Fibroblast of skin of right quadriceps (primary cell): ENCODE results near the gene CHD6.
A peak's percentile ranks its signal among the peaks of the same experiment; 100 is the strongest.

Source experiments
- DNase-seq: peaks from one replicate; pipeline ENCODE4 v3.0.0-alpha.2; 2013

The CHD6 gene

DNA sequence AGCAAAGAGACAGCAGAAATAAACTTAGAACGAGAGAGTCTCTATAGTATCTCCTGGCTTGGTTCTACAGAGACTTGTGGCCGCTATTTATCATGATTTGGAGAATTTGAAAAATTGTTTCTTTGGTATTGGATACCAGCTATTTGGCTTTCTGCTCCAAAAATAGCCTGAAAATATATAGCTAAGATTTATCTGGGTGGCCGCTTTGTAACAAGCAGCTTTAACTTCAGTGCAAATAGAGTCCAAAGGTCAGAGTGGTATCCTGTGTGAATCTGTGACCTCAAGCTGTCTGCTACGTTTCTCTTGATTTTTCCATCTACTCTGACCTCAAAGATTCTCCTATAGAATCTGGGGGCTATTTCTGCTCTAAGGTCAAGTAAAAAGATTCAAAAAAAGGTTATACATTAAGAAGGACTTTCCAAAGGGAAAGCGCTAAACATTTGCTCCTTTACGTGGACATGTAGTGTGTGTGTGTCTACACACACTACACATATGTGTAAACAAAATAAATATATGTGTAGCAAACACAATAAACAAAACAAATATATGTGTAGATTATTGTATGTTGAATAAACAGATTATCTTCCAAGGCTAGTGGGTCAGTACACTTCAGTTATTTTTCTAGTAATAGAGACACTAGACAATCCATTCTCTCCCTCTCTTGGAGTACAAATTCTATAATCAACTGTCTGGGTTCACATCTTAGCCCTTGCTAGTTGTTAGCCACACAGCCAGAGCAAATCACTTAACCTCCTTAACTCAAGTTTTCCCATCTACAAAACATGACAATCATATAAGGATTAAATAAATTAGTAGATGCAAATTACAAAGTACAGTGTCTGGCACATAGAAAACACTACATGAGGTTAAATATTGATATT is 40.8 kb downstream of the CHD6 start:
- DNase-seq, result no peak

DNA sequence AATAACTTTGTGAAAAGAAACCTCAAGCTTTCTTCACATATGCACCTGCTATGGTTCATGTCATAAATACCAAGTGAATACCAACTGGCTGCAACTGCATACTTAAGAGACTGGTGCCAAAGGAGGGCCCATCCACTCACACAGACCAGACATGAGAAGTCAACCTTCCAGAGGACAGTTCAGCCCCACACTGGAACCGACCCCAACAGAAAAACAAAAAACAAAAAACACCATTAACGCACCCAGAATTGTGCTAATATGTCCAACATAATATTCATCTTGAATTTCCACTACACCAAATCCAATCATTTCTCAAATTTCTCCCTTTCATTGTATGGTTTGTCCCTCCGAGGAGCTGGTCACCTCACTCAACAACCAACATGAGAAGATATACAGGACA is 42.8 kb downstream of the CHD6 start:
- DNase-seq, result no peak

DNA sequence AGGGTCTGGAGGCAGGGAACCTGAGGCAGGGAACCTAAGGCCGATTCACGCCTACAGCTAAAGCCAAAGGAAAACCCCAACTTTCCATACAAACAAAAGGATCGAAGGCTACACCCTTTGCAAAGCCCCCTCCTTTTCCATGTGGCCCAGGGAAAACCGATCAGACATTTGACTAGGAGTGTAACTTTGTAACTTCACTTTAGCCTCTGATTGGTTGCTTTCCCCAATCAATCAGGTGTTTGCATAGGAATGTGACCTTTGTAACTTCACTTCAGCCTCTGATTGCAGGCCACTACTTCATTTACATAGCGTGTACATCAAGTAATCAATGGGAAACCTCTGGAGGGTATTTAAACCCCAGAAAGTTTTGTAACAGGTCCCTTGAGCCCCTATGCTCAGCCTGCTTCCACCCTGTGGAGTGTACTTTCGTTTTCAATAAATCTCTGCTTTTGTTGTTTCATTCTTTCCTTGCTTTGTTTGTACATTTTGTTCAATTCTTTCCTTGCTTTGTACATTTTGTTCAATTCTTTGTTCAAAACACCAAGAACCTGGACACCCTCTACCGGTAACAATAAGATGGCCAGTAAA is 43.3 kb downstream of the CHD6 start:
- no peak for DNase-seq

DNA sequence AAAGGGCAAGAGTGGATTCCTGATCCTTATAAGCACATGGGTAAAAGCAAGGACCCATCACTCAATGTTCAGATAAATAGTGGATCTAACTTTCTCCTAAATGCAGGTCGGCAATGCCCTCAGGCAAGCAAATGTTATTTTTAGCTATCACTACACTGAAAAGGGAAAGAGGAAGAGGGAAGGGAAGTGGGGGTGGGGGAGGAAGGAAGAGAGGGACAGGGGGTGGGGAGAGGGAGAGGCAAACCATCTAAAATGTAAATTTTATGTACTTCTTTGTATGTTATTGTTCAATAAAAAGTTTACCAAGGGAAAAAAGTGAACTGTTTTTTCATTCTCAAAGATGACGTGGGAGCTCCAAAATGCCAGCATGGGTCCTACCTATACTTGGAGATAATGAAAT is 44.2 kb downstream of the CHD6 start:
- DNase-seq, result no peak

DNA sequence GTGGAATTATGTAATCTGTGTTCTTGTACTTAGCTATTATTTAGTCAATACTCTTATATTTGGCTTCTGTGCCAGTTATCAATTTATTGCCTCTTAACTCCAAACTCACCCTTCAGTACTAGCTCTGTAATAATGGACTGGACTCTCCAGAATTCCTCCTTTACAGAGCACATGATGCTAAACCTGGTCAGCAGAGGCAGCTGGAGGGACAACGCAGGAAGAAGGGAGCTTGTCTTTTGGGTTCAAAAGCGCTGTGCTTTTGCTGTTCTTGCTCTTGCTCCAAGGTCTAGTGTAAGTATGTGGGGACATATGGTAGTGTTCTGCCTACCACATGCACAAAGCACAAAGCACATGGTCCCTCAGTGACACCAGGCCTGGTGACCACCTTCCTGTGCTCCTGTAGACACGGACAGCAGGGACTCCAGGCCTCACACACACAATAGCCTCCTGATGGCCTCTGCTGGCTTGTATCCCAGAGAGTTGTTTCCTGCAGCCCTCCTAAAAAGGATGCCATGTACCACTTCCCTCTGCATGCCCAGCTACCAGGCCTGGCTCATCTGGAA is 46.1 kb downstream of the CHD6 start:
- DNase-seq, result no peak

DNA sequence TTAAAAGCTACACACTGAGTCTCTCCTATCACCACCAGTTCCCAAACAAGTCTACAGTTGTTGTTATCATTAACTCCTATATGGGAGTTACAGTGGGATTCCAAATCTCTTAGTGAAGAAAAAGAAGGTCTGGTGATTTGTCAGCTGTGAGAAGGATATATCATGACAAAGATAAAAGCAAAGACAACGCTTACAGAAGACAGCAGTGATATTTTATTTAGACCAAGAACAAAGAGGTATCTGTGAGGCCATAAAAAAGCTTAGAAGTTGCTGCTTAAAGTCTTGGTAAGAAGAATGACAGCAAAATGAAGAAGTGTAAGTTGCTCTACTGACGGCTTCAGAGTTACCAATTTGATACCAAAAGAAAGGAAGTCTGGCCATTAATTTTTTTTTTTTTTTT is 47.2 kb downstream of the CHD6 start:
- no peak for DNase-seq

DNA sequence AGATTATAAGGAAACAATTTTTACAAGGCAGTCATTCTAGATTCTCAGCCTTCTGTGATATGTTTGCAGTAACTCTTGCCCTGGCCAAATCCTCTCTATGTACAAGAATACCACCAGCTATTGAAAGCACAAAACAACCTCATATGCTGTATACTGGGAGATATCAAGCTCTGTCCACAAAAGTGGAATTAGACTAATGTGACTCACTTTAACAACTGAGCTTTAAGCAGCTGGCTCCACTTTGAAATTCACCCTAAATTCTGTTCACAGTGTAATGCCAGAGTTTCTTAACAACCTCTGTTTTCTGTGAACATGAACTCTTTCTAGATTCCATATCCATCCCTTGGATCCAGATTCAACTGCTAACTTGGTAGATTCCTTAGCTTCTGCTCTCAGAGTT is 47.6 kb downstream of the CHD6 start:
- DNase-seq, result no peak

DNA sequence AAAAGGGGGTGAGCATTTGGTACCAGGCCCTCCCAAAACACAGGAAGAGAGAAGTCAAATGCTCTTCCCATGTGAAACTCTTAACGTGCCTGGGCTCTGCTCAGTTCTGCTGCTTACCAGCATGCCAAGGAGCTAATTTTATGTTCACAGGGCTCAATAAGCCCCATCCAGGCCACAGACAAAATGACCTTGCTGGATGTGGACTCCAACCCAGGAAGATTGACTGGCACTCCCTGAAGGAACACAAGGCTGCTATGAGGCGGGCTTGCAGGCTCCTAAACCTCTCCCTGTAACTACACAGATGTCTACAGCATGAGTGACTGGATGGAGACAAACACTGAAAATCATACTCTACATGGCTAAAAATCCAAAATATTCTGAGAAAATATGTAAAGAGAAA is 50.6 kb downstream of the CHD6 start:
- no peak for DNase-seq

DNA sequence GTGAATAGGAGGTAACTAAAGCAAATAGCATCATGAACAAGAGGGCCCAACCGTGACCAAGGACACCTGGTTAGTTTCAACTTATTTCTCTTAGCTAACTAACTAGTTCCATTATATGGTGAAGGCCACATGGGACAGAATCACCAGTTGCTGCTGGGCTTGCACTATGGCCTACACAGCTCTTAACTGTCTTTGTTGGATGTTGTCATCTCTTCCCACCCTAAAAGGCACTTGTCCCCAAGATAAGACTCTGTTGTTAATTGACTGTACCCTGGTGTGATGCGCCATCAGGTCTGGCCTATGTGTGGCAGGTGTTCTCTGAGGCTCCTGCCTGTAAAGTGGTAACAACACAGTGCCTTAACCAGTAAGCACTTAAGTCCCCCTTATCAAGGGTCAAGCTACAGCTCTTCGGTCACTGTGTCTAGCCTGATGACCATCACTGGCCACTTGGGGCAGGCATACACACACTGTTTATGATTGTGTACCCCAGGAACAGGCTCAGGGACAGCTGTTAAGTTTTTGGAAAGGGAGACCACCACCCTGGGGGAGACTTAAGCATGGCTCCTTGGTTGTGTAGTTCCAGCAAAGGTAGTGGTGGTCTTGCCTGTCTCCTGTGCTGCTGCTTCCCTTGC is 51.2 kb downstream of the CHD6 start:
- no peak for DNase-seq

DNA sequence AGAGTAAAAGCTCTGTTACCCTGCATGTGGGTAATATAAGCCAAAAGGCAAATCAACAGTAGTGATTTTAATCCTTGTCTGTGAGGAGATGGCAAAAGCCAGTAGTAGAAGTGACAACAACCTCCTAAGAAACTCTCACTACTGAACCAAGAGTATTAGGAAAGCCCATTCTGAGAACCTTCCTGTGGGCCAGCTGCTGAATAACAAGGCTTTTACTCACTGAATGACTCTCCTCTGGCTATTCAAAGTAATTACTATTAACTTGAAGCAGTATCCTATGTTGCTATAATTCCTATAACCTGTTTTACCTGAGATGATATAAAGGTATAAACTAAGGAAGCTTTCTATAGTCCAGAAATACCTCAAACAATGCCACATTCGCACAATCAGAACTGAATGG is 55.1 kb downstream of the CHD6 start:
- no peak for DNase-seq

DNA sequence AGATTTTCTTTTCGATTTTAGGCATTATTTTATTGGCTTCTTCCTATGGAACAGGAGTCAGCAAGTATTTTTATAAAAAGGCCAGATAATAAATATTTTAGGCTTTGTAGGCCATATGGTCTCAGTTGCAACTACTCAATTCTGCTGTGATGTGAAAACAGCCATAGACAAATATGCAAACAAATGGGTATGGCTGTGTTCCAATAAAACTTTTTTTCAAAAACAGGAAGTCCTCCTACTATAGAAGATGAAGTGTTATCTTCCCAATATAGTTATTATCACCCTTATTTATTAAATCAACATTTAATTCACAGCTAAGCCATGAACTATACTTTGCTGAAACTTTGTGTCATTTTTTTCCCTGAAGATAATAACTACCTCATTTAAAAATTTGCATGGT is 57.2 kb downstream of the CHD6 start:
- no peak for DNase-seq

DNA sequence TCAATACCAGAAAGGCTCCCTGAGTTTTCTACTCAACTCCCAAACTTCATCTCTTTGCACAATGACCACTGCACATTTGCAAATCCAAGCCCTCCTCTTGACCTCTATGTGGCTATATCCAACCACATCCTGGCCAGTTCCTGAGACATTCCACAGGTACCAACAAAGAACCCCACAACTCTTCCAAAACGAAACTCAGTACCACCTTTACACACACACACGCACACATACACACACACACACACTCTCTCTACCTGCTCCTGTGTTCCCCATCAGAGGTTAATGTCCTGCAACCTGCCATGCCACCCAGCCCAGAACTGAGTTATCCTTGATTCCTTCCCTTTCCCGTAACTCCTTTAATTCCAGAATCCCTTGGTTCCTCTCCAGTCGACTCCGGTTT is 58.5 kb downstream of the CHD6 start:
- no peak for DNase-seq

DNA sequence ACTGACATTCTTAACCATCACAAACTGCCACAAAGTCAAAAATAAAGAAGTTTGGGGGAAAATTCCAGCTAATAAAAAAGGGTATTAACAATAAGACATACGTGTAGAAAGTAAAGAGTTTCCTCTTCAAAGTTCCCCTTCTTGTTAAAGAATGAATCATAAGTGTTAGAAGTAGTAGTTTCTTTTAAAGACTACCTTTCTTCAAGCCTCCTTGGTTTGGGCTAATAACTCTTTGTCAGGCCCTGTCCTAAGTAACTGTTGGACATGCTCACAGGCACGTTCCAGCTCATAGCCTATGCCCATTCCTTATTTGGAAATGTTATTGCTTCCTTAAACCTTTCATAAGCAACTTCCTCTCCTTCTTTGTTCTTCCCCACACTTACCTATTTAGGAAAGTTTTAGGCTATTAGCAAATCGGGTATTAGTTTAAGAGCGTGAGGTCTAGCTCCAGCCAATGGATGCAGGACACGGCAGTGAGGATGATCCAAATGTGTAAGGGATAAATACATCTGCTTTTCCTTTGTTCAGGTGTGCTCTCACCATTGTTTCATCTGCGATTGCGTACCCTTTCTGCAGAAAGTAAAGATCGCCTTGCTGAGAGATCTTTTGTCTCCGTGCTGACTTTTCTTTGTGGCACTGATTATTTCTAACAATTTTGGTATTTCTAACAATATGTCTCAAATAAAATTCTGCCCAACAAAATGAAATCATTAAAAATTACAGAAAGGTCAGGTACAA is 64.9 kb downstream of the CHD6 start:
- DNase-seq, result no peak

DNA sequence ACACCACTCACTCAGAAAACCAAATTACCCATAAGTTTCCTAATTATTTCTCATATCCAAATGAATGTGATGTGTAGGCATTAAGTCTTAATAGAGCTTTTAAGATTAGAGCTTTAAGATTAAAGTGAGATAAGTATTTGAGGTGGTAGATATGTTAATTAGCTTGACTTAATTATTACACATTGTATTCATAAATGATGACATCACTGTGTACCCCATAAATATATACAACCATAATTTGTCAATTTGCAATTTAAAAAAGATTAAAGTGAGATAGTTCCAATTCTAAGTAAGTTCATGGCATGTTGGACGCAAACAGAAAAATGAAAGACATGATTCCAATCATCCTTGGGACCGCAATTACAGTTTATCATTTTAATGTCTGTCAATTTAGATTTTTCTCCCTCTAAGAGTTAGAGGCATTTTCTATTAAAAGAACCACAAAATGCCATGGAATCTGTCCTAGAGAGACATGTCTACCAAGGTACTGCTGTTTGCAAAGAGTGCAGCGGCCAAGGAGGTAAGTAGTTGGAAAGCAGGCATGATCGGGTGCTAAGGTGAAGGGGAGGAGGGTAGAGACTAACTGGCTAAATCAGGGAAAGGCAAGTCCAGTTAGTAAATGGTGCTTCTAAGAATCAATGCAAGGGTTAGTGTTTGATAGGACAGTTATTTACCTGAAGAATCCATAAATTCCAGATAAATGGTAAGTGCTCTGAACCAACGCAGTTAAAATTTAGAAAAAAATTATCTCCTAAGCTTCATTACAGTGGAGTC is 65.7 kb downstream of the CHD6 start:
- no peak for DNase-seq

DNA sequence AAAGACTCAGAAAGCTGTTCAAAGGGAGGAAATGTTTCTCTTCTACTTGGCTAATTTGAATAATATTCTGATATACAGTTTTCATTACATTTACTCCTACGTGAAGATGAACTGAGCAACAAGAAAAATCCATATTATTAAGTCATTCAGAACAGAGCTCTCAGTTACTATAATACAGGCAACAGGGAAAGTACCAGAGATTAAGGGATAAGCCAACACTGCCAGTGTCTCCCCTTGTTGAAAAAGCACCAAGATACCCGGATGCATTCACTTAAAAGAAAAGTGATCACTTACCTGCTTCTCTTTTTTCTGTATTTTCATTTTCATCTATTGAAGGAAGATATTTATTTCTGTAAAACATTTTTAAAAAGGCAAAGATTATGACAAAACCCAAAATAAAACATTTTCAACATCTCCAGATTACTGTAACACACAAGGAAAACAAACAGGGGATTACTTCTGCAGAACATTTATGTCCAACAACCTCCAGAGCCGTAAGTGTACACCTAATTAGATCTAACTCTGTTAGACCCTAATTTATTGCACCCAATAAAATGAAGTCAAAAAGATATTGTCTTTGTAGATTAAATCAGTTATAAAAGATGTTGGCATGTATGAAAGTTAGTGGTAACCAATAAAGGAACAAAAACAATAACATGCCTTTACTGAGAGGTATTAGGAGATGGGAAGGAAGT is 67.0 kb downstream of the CHD6 start:
- DNase-seq, result no peak

DNA sequence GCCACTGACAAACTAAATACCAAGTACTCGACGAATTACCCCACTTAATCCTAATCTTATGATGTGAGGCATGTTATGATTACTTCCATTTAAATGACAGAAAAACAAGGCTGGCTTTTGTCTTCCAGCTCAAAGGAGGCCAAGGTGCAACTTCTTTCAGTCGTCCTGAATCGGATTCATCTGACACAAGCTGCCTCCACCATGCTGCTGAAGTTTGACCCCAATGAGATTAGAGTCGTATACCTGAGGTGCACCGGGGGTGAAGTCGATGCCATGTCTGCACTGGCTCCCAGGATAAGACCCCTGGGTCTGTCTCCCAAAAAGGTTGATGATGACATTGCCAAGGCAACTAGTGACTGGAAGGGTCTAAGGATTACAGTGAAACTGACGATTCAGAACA is 71.0 kb downstream of the CHD6 start:
- DNase-seq, result no peak

DNA sequence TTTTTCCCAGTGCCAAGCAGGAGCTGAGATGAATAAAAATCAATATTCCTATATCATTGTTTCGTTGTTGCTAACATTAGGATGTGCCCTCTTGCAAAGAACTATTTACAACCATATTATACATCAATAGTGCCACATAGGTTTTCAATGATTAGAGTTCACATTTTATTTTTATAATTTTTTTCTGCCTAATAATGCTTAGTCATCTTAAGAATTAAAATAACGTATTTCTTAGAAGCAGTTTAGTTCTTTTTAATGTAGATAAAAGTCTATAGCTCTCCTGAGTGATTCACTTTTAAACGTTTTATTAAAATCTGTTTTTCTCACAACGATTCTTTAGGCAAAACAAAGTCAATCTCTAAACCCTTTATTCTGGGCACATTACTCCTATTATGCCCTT is 71.6 kb downstream of the CHD6 start:
- DNase-seq, result no peak

DNA sequence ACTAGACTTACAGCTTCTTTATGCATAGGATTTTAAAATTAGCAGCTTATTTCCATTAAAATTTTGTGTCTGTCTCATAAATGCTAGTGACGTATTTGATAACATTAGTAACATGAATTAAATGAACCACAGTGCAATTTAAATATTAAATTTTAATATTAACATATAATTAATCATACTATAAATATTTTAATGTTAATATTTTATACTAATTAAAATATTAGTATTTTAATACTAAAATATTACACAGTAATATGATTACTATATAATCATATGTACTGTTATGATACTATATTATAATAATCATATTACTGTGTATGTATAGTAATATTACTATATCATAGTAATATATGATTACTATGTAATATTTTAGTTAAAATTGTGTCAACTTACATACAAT is 73.7 kb downstream of the CHD6 start:
- no peak for DNase-seq

DNA sequence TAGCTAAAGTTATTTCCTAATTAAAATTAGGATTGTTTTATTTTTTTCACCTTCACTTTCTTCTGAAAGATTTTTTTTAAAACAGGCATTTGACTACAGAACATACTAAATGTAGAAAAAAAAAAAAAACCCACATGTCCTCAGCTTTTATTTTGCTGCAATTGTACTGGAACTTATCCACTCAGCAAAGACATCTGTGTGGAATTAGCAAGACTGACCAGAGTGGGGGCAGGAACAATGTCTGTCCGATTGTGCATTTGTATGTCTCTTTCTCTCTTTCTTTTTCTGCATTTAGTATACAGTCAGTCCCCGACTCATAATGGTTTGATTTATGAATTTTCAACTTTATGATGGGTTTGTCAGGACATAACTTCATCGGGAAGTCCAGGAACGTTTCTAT is 77.3 kb downstream of the CHD6 start:
- DNase-seq, result peak; percentile 3

DNA sequence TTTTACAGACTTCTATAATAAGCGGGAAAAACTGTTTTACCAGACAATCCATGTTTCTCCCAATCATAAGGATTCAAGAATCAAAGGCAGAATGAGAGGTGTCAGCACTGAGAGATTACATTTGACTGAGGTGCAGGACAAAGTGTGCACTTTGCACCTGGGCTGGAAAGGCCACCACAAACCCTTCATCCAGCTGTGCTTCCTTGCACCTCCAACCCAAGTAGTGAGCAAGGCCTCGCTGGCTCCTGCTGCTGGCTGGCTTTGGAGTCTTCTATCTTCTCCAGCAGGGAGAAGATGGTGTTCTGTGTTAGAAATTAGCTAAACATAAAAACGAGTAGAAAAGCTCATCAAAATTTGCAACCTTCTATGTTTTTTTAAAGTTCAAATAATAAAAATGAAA is 77.7 kb downstream of the CHD6 start:
- no peak for DNase-seq

DNA sequence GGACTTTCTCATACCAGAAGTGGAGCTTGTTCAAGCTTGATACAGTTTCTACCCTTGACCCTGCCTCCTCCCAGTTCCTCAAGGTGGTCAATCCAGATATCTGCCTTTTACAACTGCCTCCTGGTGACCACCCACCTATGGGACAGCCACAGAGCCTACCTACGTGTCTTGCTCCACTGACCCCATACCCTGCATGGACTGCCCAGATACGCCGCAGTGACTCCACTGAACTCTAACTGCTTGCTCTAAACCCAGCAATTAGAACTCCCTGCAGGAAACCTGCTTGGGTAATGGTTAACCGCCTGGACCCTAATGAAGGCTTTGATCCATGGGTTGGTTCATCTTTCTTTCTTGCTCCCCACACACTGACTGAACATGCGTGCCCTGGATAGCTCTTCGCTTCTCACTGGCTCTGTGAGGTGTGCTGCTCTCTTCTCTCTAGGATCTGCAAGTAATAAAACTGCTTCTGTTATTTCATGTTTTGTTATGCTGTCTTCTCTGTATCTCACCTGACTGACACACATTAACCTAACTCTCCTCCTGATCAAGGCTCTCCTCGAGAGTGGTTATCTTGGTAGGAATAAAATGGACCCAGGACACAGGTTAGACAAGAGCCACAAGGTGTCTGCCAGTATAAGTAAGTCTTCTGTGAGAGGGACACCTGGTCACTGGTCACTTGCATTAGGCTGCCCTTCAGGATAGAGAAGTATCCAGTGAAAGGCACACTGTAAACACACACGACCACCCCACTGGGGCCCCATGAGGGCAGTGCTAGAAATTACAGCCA is 79.2 kb downstream of the CHD6 start:
- DNase-seq, result no peak
